OCI-LY7 (cell line): ENCODE data around the gene VPS4B. TPM values are rescaled to one million over a fixed set of nuclear protein-coding genes. Genes with fewer than 3 reads are reported as not detected.

ENCODE experiments used
- BruUV-seq: library from RNA; stranded (reverse); fragments of 400-500 nt; replicated peaks from 2 replicates; lab custom pipeline; 2021; lab: Mats Ljungman, UMichigan
- CTCF ChIA-PET: fragments of 300-600 bp; sonication (Branson Sonifier 250); formaldehyde crosslinking; loops from one replicate; lab custom pipeline; 2022; ENCODE audit warnings: antibody characterized with exemption; ENCODE audit not compliant: unreplicated experiment; lab: Charles Lee
- POLR2A ChIA-PET: fragments of 300-600 bp; sonication (Branson Sonifier 250); formaldehyde crosslinking; loops from one replicate; lab custom pipeline; 2022; ENCODE audit warnings: antibody characterized with exemption; lab: Charles Lee
- DNase-seq: peaks from one replicate; pipeline ENCODE4 v3.0.0-alpha.2; 2015; ENCODE audit warnings: low spot score
- H2AFZ ChIP-seq: fragments of 200-600 bp; sonication (generic), shearing (Covaris generic); 2 replicates; pipeline ENCODE4 v1.6.1; 2014; ENCODE audit warnings: mild to moderate bottlenecking, antibody characterized with exemption, low read length, moderate library complexity
- H3K27ac ChIP-seq: fragments of 200-600 bp; sonication (generic); 2 replicates; pipeline ENCODE4 v1.5.1; 2014; ENCODE audit warnings: mixed run types, low read depth, mild to moderate bottlenecking, moderate library complexity, low read length, inconsistent platforms; ENCODE audit not compliant: poor library complexity, severe bottlenecking
- H3K36me3 ChIP-seq: fragments of 200-600 bp; sonication (generic); 2 replicates; pipeline ENCODE4 v1.6.1; 2014; ENCODE audit warnings: mild to moderate bottlenecking, antibody characterized with exemption, low read length, moderate library complexity, mixed read lengths; ENCODE audit not compliant: insufficient read depth
- H3K4me1 ChIP-seq: fragments of 200-600 bp; sonication (generic); 2 replicates; pipeline ENCODE4 v1.5.1; 2014; ENCODE audit warnings: mild to moderate bottlenecking, low read length; ENCODE audit not compliant: insufficient read depth, poor library complexity, severe bottlenecking
- H3K4me2 ChIP-seq: fragments of 200-600 bp; sonication (generic); 2 replicates; pipeline ENCODE4 v1.6.1; 2014; ENCODE audit warnings: mild to moderate bottlenecking, low read length
- H3K4me3 ChIP-seq: fragments of 200-600 bp; sonication (generic); 2 replicates; pipeline ENCODE4 v1.5.1; 2014; ENCODE audit warnings: mild to moderate bottlenecking, low read depth, low read length; ENCODE audit not compliant: poor library complexity, severe bottlenecking
- H3K79me2 ChIP-seq: fragments of 200-600 bp; sonication (generic); 2 replicates; pipeline ENCODE4 v1.6.1; 2016; ENCODE audit warnings: low read depth, mild to moderate bottlenecking, low read length, moderate library complexity, mixed read lengths; ENCODE audit not compliant: insufficient read depth
- H3K9me2 ChIP-seq: fragments of 200-600 bp; sonication (generic); 2 replicates; pipeline ENCODE4 v1.6.1; 2016; ENCODE audit warnings: mild to moderate bottlenecking, low read length, mixed read lengths; ENCODE audit not compliant: insufficient read depth
- H3K9me3 ChIP-seq: fragments of 200-600 bp; sonication (generic); 2 replicates; pipeline ENCODE4 v1.6.1; 2014; ENCODE audit warnings: mild to moderate bottlenecking, mixed run types, low read length, mixed read lengths
- H4K20me1 ChIP-seq: fragments of 200-600 bp; sonication (generic); 2 replicates; pipeline ENCODE4 v1.6.1; 2014; ENCODE audit warnings: mild to moderate bottlenecking, antibody characterized with exemption, low read length, moderate library complexity, mixed read lengths; ENCODE audit not compliant: insufficient read depth
- CTCF ChIP-seq: fragments of 200-600 bp; sonication (generic); conservative IDR thresholded peaks from 2 replicates; pipeline ENCODE4 v1.5.1; 2014; ENCODE audit warnings: mild to moderate bottlenecking, antibody characterized with exemption, low read length, moderate library complexity, mixed read lengths
- EZH2phosphoT487 ChIP-seq: fragments of 200-600 bp; sonication (generic); IDR thresholded peaks from 2 replicates; pipeline ENCODE4 v1.6.1; 2018; ENCODE audit warnings: low read depth, borderline replicate concordance, mild to moderate bottlenecking, mixed run types, antibody characterized with exemption, low read length, moderate library complexity, mixed read lengths
- intact Hi-C: fragments of 100-400 bp; cut with micrococcal nuclease; formaldehyde crosslinking; loops from one replicate; pipeline ENCODE4 v1.10.0; 2022; ENCODE audit not compliant: unreplicated experiment
- total RNA-seq, 2 experiments: library from RNA; depleted of rRNA in 1 of 2; stranded (reverse); fragments of >200 nt in 1 of 2; shearing (Covaris generic) in 1 of 2; gene quantifications; 2 replicates each; pipeline ENCODE4 v1.2.3, GENCODE V29; 2014 to 2022

The VPS4B gene
- total RNA-seq, 2 experiments from 2014 or later = 12.3 to 22.9 TPM

GRCh38 chr18:63394954-63395353 is 27.3 kb downstream of the VPS4B start:
- Histone ChIP-seq H3K36me3 (peaks cover 45% of the 10 kb centered on the region), H3K4me1 (no peaks in the 10 kb centered on the region), H3K4me3 (no peak overlapping the region), H3K27ac (no peak overlapping the region), H3K4me2 (no peak overlapping the region), H2AFZ (no peak overlapping the region), H3K79me2 (no peaks in the 10 kb centered on the region), H3K9me3 (no peaks in the 10 kb centered on the region), H3K9me2 (no peaks in the 10 kb centered on the region), H4K20me1 (no peaks in the 10 kb centered on the region)
- DNase-seq = no peak
- ChIA-PET POLR2A (interaction anchor here (0.6 to 1.5 kb wide), 2 partner anchors 27 to 62 kb away, joined by 3 read pairs; partner anchors contain the start of gene VPS4B), CTCF (no interaction called here)
- no TSS peak for BruUV-seq
- TF ChIP-seq EZH2phosphoT487 = no peak
- no peak for TF ChIP-seq CTCF
- intact Hi-C loops = no loop called here

GRCh38 chr18:63387861-63388260 is 34.4 kb downstream of the VPS4B start:
- H3K9me2 ChIP-seq = no peaks in the 10 kb centered on the region
- intact Hi-C loops = no loop called here
- ChIA-PET POLR2A (no interaction called here), CTCF (no interaction called here)
- H3K4me2 ChIP-seq = no peak overlapping the region
- no peak overlapping the region for H2AFZ ChIP-seq
- no peaks in the 10 kb centered on the region for H4K20me1 ChIP-seq
- no peak for DNase-seq
- H3K79me2 ChIP-seq = no peaks in the 10 kb centered on the region
- no peak overlapping the region for H3K4me3 ChIP-seq
- TF ChIP-seq EZH2phosphoT487 = no peak
- TF ChIP-seq CTCF = no peak
- peaks cover 10% of the 10 kb centered on the region; the same call in 1 of the 2 replicates for H3K36me3 ChIP-seq
- H3K9me3 ChIP-seq = no peaks in the 10 kb centered on the region
- no TSS peak for BruUV-seq
- H3K4me1 ChIP-seq = no peaks in the 10 kb centered on the region
- no peak overlapping the region for H3K27ac ChIP-seq

- TF ChIP-seq EZH2phosphoT487 (no peak), CTCF (no peak)
- intact Hi-C loops = no loop called here
- no peaks in the 10 kb centered on the region for H3K9me3 ChIP-seq
- no peak overlapping the region for H3K27ac ChIP-seq
- no peaks in the 10 kb centered on the region for H3K4me1 ChIP-seq
- no peak overlapping the region for H2AFZ ChIP-seq
- no peak overlapping the region for H3K4me2 ChIP-seq
- no peak for DNase-seq
- H4K20me1 ChIP-seq = no peaks in the 10 kb centered on the region
- ChIA-PET CTCF (no interaction called here), POLR2A (interaction anchor here (0.6 kb wide), 1 partner anchor 1170 kb away, joined by 3 read pairs; no protein-coding TSS in a partner anchor)
- H3K79me2 ChIP-seq = no peaks in the 10 kb centered on the region
- no peaks in the 10 kb centered on the region for H3K36me3 ChIP-seq
- BruUV-seq = no TSS peak
- H3K4me3 ChIP-seq = no peak overlapping the region
- no peaks in the 10 kb centered on the region for H3K9me2 ChIP-seq
Observed at GRCh38 chr18:63382843-63383242, 39.4 kb downstream of the VPS4B start.
